Stimulated activated CD4-positive, alpha-beta T cell treated with anti-CD3 and anti-CD28 coated beads, TNF-alpha, amount 100 ng/mL, for 1 hour (primary cell): ENCODE measurements around the gene FAM120C.
A peak's percentile ranks its signal among the peaks of the same experiment; 100 is the strongest.

Source experiments
- DNase-seq, 3 donors: peaks; one replicate each; pipeline ENCODE4 v3.0.0-alpha.2; 2020; ENCODE audit warnings: low read depth in 3 of 3, low spot score in 1 of 3

Gene FAM120C

GRCh38 chrX:54157561-54157960, 25.5 kb downstream of the FAM120C start:
- no peak for DNase-seq

GRCh38 chrX:54134269-54134668, 48.8 kb downstream of the FAM120C start:
- DNase-seq = no peak

GRCh38 chrX:54116391-54116790, 66.7 kb downstream of the FAM120C start:
- no peak for DNase-seq

GRCh38 chrX:54093571-54093970, 89.5 kb downstream of the FAM120C start:
- DNase-seq = no peak

- no peak for DNase-seq
These were observed 89.9 kb downstream of the FAM120C start for GRCh38 chrX:54093159-54093558.

GRCh38 chrX:54090880-54091279, 92.2 kb downstream of the FAM120C start:
- no peak for DNase-seq

- DNase-seq = no peak
These were observed 93.9 kb downstream of the FAM120C start for GRCh38 chrX:54089191-54089590.

- no peak for DNase-seq
These were observed 95.4 kb downstream of the FAM120C start for GRCh38 chrX:54087661-54088060.

GRCh38 chrX:54085666-54086065, 97.4 kb downstream of the FAM120C start:
- no peak for DNase-seq

GRCh38 chrX:54076903-54077302, 106.2 kb downstream of the FAM120C start:
- no peak for DNase-seq

- no peak for DNase-seq
These were observed 108.2 kb downstream of the FAM120C start for GRCh38 chrX:54074826-54075225.

GRCh38 chrX:54067766-54068165, 115.3 kb downstream of the FAM120C start:
- no peak for DNase-seq

- no peak for DNase-seq
These were observed 116.2 kb downstream of the FAM120C start for GRCh38 chrX:54066841-54067240.

GRCh38 chrX:54064564-54064963, 118.5 kb downstream of the FAM120C start:
- no peak for DNase-seq

- no peak for DNase-seq
These were observed 119.7 kb downstream of the FAM120C start for GRCh38 chrX:54063361-54063760.

- DNase-seq = no peak
These were observed 133.3 kb downstream of the FAM120C start for GRCh38 chrX:54049801-54050200.

GRCh38 chrX:54048412-54048811, 134.6 kb downstream of the FAM120C start:
- no peak for DNase-seq

- DNase-seq = no peak
These were observed 137.4 kb downstream of the FAM120C start for GRCh38 chrX:54045563-54046228.

- DNase-seq = no peak
These were observed 138.1 kb downstream of the FAM120C start for GRCh38 chrX:54044877-54045338.

- DNase-seq = peak; percentile 87 to 91 (median 91)
These were observed 138.8 kb downstream of the FAM120C start, which contains the start of gene PHF8 for GRCh38 chrX:54044126-54044876. Gene PHF8, minus strand, starts transcription at chrX:54044473. Its CDS starts 1,745 bp downstream, at chrX:54042728.

GRCh38 chrX:54043541-54044125, 139.4 kb downstream of the FAM120C start:
- DNase-seq = peak in 1 of 3 donors; percentile 18

- DNase-seq = no peak
These were observed 140.0 kb downstream of the FAM120C start for GRCh38 chrX:54043056-54043455.
